GM23338 (cell line): ENCODE results near the gene MTMR3. TPM values are rescaled to one million over a fixed set of nuclear protein-coding genes. Genes with fewer than 3 reads are reported as not detected.

Experiments used
- ATAC-seq: fragments of 200-7000 bp; cut with Tn5 transposase; 3 replicates; pipeline ENCODE4 v1.9.1; 2020
- DNase-seq: peaks from one replicate; pipeline ENCODE4 v3.0.0-alpha.2; 2015; ENCODE audit warnings: low spot score
- H2AFZ ChIP-seq: fragments of 200-600 bp; sonication (generic); 2 replicates; pipeline ENCODE4 v1.8.0; 2016; ENCODE audit warnings: antibody characterized with exemption, mild to moderate bottlenecking, moderate library complexity
- H3F3A ChIP-seq: fragments of 200-600 bp; sonication (generic); replicated peaks from 2 replicates; pipeline ENCODE4 v1.8.0; 2017; ENCODE audit warnings: antibody characterized with exemption, mixed run types, low read depth
- H3K27ac ChIP-seq: fragments of 200-600 bp; sonication (generic); 2 replicates; pipeline ENCODE4 v1.6.1; 2016; ENCODE audit warnings: low read depth
- H3K27me3 ChIP-seq: fragments of 200-600 bp; sonication (generic); 2 replicates; pipeline ENCODE4 v1.8.0; 2016; ENCODE audit warnings: mild to moderate bottlenecking, mixed run types, moderate library complexity; ENCODE audit not compliant: insufficient read depth
- H3K36me3 ChIP-seq: fragments of 200-600 bp; sonication (generic); 2 replicates; pipeline ENCODE4 v1.8.0; 2016; ENCODE audit warnings: mild to moderate bottlenecking; ENCODE audit not compliant: insufficient read depth
- H3K4me1 ChIP-seq: fragments of 200-600 bp; sonication (generic); 2 replicates; pipeline ENCODE4 v1.8.0; 2016; ENCODE audit warnings: mild to moderate bottlenecking, moderate library complexity; ENCODE audit not compliant: insufficient read depth
- H3K4me2 ChIP-seq: fragments of 200-600 bp; sonication (generic); 2 replicates; pipeline ENCODE4 v1.7.1; 2017; ENCODE audit warnings: mixed run types
- H3K4me3 ChIP-seq: fragments of 200-600 bp; sonication (generic); 2 replicates; pipeline ENCODE4 v1.6.1; 2016; ENCODE audit warnings: mixed run types
- H3K79me2 ChIP-seq: fragments of 200-600 bp; sonication (generic); replicated peaks from 2 replicates; pipeline ENCODE4 v1.8.0; 2017; ENCODE audit warnings: mild to moderate bottlenecking; ENCODE audit not compliant: insufficient read depth
- H3K9me2 ChIP-seq: fragments of 200-600 bp; sonication (generic); 2 replicates; pipeline ENCODE4 v1.8.0; 2017; ENCODE audit not compliant: insufficient read depth
- H4K20me1 ChIP-seq: fragments of 200-600 bp; sonication (generic); replicated peaks from 2 replicates; pipeline ENCODE4 v1.8.0; 2017; ENCODE audit warnings: mild to moderate bottlenecking; ENCODE audit not compliant: insufficient read depth
- H3K27ac Mint-ChIP-seq: 2 replicates; pipeline ENCODE4 v1.8.0; 2020; ENCODE audit warnings: inconsistent platforms, mild to moderate bottlenecking, moderate library complexity, mixed read lengths
- H3K27me3 Mint-ChIP-seq: 3 replicates; pipeline ENCODE4 v1.8.0; 2022; ENCODE audit warnings: low read depth, mild to moderate bottlenecking, moderate library complexity, mixed read lengths, inconsistent platforms; ENCODE audit not compliant: insufficient read depth, poor library complexity
- H3K36me3 Mint-ChIP-seq: 3 replicates; pipeline ENCODE4 v1.8.0; 2021; ENCODE audit warnings: low read depth, mild to moderate bottlenecking, inconsistent platforms, moderate library complexity, mixed read lengths
- H3K4me1 Mint-ChIP-seq: 3 replicates; pipeline ENCODE4 v1.8.0; 2020; ENCODE audit warnings: mild to moderate bottlenecking, inconsistent platforms, mixed read lengths
- H3K4me3 Mint-ChIP-seq: 3 replicates; pipeline ENCODE4 v1.8.0; 2021; ENCODE audit warnings: moderate library complexity, mild to moderate bottlenecking, inconsistent platforms, mixed read lengths
- H3K9me3 Mint-ChIP-seq: 3 replicates; pipeline ENCODE4 v1.8.0; 2020; ENCODE audit warnings: moderate library complexity, mild to moderate bottlenecking, inconsistent platforms, mixed read lengths
- CREB1 ChIP-seq: fragments of 250-450 bp; sonication (Bioruptor Pico); IDR thresholded peaks from 2 replicates; pipeline ENCODE4 v1.5.0; 2020; ENCODE audit warnings: low read depth, mild to moderate bottlenecking, moderate library complexity
- CTCF ChIP-seq, 2 experiments: fragments of 200-600 bp in 1 of 2; sonication (generic) in 1 of 2; conservative IDR thresholded peaks; 2 replicates each; pipeline versions ENCODE4 v1.5.1 to v1.6.1; 2016 to 2017; ENCODE audit warnings: antibody characterized with exemption in 2 of 2, low read depth in 2 of 2, mild to moderate bottlenecking in 2 of 2, moderate library complexity in 1 of 2
- EZH2 ChIP-seq: fragments of 200-600 bp; sonication (generic); IDR thresholded peaks from one replicate; pipeline ENCODE4 v1.8.0; 2017; ENCODE audit warnings: antibody characterized with exemption, mild to moderate bottlenecking, low read depth; ENCODE audit not compliant: unreplicated experiment
- EZH2phosphoT487 ChIP-seq: fragments of 200-600 bp; sonication (generic); IDR thresholded peaks from one replicate; pipeline ENCODE4 v1.8.1; 2018; ENCODE audit warnings: antibody characterized with exemption; ENCODE audit not compliant: unreplicated experiment
- NANOG ChIP-seq: IDR thresholded peaks from 2 replicates; pipeline ENCODE4 v1.6.1; 2016; ENCODE audit warnings: antibody characterized with exemption, borderline replicate concordance
- POLR2AphosphoS5 ChIP-seq: IDR thresholded peaks from 2 replicates; pipeline ENCODE4 v1.6.1; 2016; ENCODE audit warnings: antibody characterized with exemption, low read depth
- REST ChIP-seq: IDR thresholded peaks from one replicate; pipeline ENCODE4 v1.6.1; 2018; ENCODE audit warnings: antibody characterized with exemption; ENCODE audit not compliant: unreplicated experiment
- ZNF114 ChIP-seq: fragments of 250-450 bp; sonication (Bioruptor Pico); IDR thresholded peaks from 2 replicates; pipeline ENCODE4 v1.5.0; 2020; ENCODE audit warnings: mild to moderate bottlenecking, moderate library complexity
- ZNF331 ChIP-seq: fragments of 250-450 bp; sonication (Bioruptor Pico); IDR thresholded peaks from 2 replicates; pipeline ENCODE4 v1.5.0; 2020; ENCODE audit warnings: low read depth, mild to moderate bottlenecking, moderate library complexity
- ZNF462 ChIP-seq: fragments of 250-450 bp; sonication (Bioruptor Pico); IDR thresholded peaks from 2 replicates; pipeline ENCODE4 v1.5.0; 2020; ENCODE audit warnings: mild to moderate bottlenecking, moderate library complexity
- polyA plus RNA-seq: library from polyadenylated mRNA; unstranded; fragments of >200 nt; fragmentation: Nextera tagmentation; extraction: Ambion mirVana; gene quantifications from 2 replicates; pipeline ENCODE4 v1.2.1, GENCODE V29; 2016
- total RNA-seq: library from RNA; depleted of rRNA; stranded (reverse); fragments of >200 nt; shearing (Covaris generic); gene quantifications from 2 replicates; pipeline ENCODE4 v1.2.3, GENCODE V29; 2014

Gene MTMR3
- total and polyA plus RNA-seq, 2 experiments from 2014 or later = 5.2 to 27.4 TPM

GRCh38 chr22:29848111-29848510 lies 34.9 kb upstream of the MTMR3 start:
- no peaks in the 10 kb centered on the region for H3K9me2 ChIP-seq
- H3K27me3 Mint-ChIP-seq = no peaks in the 10 kb centered on the region
- DNase-seq (no peak), ATAC-seq (no peak)
- no peak overlapping the region for H3K4me3 ChIP-seq
- H3F3A ChIP-seq = no peaks in the 10 kb centered on the region
- H3K36me3 Mint-ChIP-seq = no peaks in the 10 kb centered on the region
- TF ChIP-seq CTCF (conservative IDR thresholded peaks at IDR 0.05; ENCODE audit: low read depth in 2 of 2) = no peak
- TF ChIP-seq EZH2 = no peak
- no peak for TF ChIP-seq EZH2phosphoT487
- no peak for TF ChIP-seq REST
- TF ChIP-seq POLR2AphosphoS5 = no peak
- no peak for TF ChIP-seq ZNF114 (CRISPR knock-in tag)
- no peaks in the 10 kb centered on the region for H3K36me3 ChIP-seq
- no peak overlapping the region for H2AFZ ChIP-seq
- no peaks in the 10 kb centered on the region for H3K27me3 ChIP-seq
- no peaks in the 10 kb centered on the region for H3K4me1 Mint-ChIP-seq
- no peak overlapping the region for H3K4me2 ChIP-seq
- no peak overlapping the region for H3K27ac Mint-ChIP-seq
- H3K4me3 Mint-ChIP-seq = no peak overlapping the region
- no peaks in the 10 kb centered on the region for H4K20me1 ChIP-seq
- no peaks in the 10 kb centered on the region for H3K4me1 ChIP-seq
- H3K27ac ChIP-seq = no peak overlapping the region
- no peaks in the 10 kb centered on the region for H3K79me2 ChIP-seq
- H3K9me3 Mint-ChIP-seq = peaks cover 7% of the 10 kb centered on the region; the same call in 1 of the 3 replicates

- Mint-ChIP-seq H3K4me1 (no peaks in the 10 kb centered on the region), H3K36me3 (no peaks in the 10 kb centered on the region)
- TF ChIP-seq ZNF331 (CRISPR knock-in tag) = no peak
- TF ChIP-seq NANOG = no peak
- no peak for TF ChIP-seq EZH2
- no peak for TF ChIP-seq ZNF462 (CRISPR knock-in tag)
- no peak for TF ChIP-seq CREB1 (CRISPR knock-in tag)
Observed at GRCh38 chr22:29854432-29854831, 28.5 kb upstream of the MTMR3 start.

More at GRCh38 chr22:29854432-29854831, 28.5 kb upstream of the MTMR3 start:
- H2AFZ ChIP-seq = peak overlapping the region; percentile 91; the same call in 1 of the 2 replicates
- no peak overlapping the region for H3K4me2 ChIP-seq
- no peaks in the 10 kb centered on the region for H3K36me3 ChIP-seq
- no peaks in the 10 kb centered on the region for H3K27me3 Mint-ChIP-seq
- H3K27ac ChIP-seq = no peak overlapping the region
- H3K79me2 ChIP-seq = no peaks in the 10 kb centered on the region
- no peaks in the 10 kb centered on the region for H3K9me3 Mint-ChIP-seq
- DNase-seq (no peak), ATAC-seq (no peak)
- H3K4me3 Mint-ChIP-seq = no peak overlapping the region
- H3K27ac Mint-ChIP-seq = no peak overlapping the region
- no peak overlapping the region for H3K4me3 ChIP-seq
- H3K4me1 ChIP-seq = no peaks in the 10 kb centered on the region
- H3F3A ChIP-seq = no peaks in the 10 kb centered on the region
- H3K27me3 ChIP-seq = no peaks in the 10 kb centered on the region
- no peaks in the 10 kb centered on the region for H3K9me2 ChIP-seq
- H4K20me1 ChIP-seq = no peaks in the 10 kb centered on the region
